Stimulated activated naive CD8-positive, alpha-beta T cell treated with anti-CD3 and anti-CD28 coated beads, Interleukin-15, Interleukin-2, amounts not matched to agents 100 ng/mL and 50 ng/mL, for 24 hours (primary cell): ENCODE results near the gene NPRL2.

Source experiments
- H3K27ac Mint-ChIP-seq: one replicate; pipeline ENCODE4 v1.8.0; 2021; ENCODE audit warnings: mild to moderate bottlenecking, mixed read lengths
- H3K27me3 Mint-ChIP-seq: one replicate; pipeline ENCODE4 v1.8.0; 2021; ENCODE audit warnings: mixed read lengths
- H3K36me3 Mint-ChIP-seq: one replicate; pipeline ENCODE4 v1.8.0; 2021; ENCODE audit warnings: low read depth, mixed read lengths
- H3K4me1 Mint-ChIP-seq: one replicate; pipeline ENCODE4 v1.8.0; 2021; ENCODE audit warnings: low read depth, mixed read lengths
- H3K4me3 Mint-ChIP-seq: one replicate; pipeline ENCODE4 v1.8.0; 2021; ENCODE audit warnings: mild to moderate bottlenecking, mixed read lengths
- H3K9me3 Mint-ChIP-seq: one replicate; pipeline ENCODE4 v1.8.0; 2021; ENCODE audit warnings: mixed read lengths

NPRL2 gene

GRCh38 chr3:50300681-50301254, 49.8 kb downstream of the NPRL2 start:
- Mint-ChIP-seq H3K9me3 (no peaks in the 10 kb centered on the region), H3K27ac (peak overlapping the region; percentile 91), H3K4me1 (peaks cover 29% of the 10 kb centered on the region), H3K27me3 (no peaks in the 10 kb centered on the region), H3K36me3 (no peaks in the 10 kb centered on the region), H3K4me3 (peak overlapping the region; percentile 99)

- Mint-ChIP-seq H3K27me3 (no peaks in the 10 kb centered on the region), H3K27ac (peak overlapping the region; percentile 91), H3K36me3 (no peaks in the 10 kb centered on the region), H3K9me3 (no peaks in the 10 kb centered on the region), H3K4me1 (peaks cover 29% of the 10 kb centered on the region), H3K4me3 (peak overlapping the region; percentile 99)
Measured at GRCh38 chr3:50299929-50300680, 50.5 kb downstream of the NPRL2 start.

GRCh38 chr3:50299638-50299928, 51.0 kb downstream of the NPRL2 start:
- peaks cover 24% of the 10 kb centered on the region for H3K4me1 Mint-ChIP-seq
- H3K9me3 Mint-ChIP-seq: no peaks in the 10 kb centered on the region
- H3K36me3 Mint-ChIP-seq: no peaks in the 10 kb centered on the region
- H3K27me3 Mint-ChIP-seq: no peaks in the 10 kb centered on the region
- peak overlapping the region; percentile 91 for H3K27ac Mint-ChIP-seq
- H3K4me3 Mint-ChIP-seq: peak overlapping the region; percentile 99

- Mint-ChIP-seq H3K27me3 (no peaks in the 10 kb centered on the region), H3K27ac (peak within 1 kb of the TSS; percentile 99), H3K36me3 (no peaks in the 10 kb centered on the region), H3K4me3 (peak within 1 kb of the TSS; percentile 99), H3K9me3 (no peaks in the 10 kb centered on the region), H3K4me1 (peaks cover 22% of the 10 kb centered on the region)
Measured at GRCh38 chr3:50298836-50299637, 51.5 kb downstream of the NPRL2 start, which contains the start of the genes HYAL3 and NAA80. TSS of gene HYAL3 (minus strand) at chr3:50299405. CDS start at chr3:50295602, 3,803 bp downstream. TSS of gene NAA80 (minus strand) at chr3:50299405. CDS start at chr3:50297463, 1,942 bp downstream.

GRCh38 chr3:50297896-50298725, 52.5 kb downstream of the NPRL2 start:
- H3K9me3 Mint-ChIP-seq: no peaks in the 10 kb centered on the region
- peaks cover 22% of the 10 kb centered on the region for H3K4me1 Mint-ChIP-seq
- H3K27ac Mint-ChIP-seq: peak overlapping the region; percentile 99
- no peaks in the 10 kb centered on the region for H3K27me3 Mint-ChIP-seq
- no peaks in the 10 kb centered on the region for H3K36me3 Mint-ChIP-seq
- peak overlapping the region; percentile 99 for H3K4me3 Mint-ChIP-seq

GRCh38 chr3:50297384-50297775, 53.2 kb downstream of the NPRL2 start:
- H3K9me3 Mint-ChIP-seq: no peaks in the 10 kb centered on the region
- no peak overlapping the region for H3K4me3 Mint-ChIP-seq
- no peaks in the 10 kb centered on the region for H3K27me3 Mint-ChIP-seq
- H3K36me3 Mint-ChIP-seq: no peaks in the 10 kb centered on the region
- H3K4me1 Mint-ChIP-seq: peaks cover 29% of the 10 kb centered on the region
- no peak overlapping the region for H3K27ac Mint-ChIP-seq
